Naive thymus-derived CD8-positive, alpha-beta T cell (primary cell): ENCODE measurements around the gene ABCA7. TPM values are rescaled to one million over a fixed set of nuclear protein-coding genes. Genes with fewer than 3 reads are reported as not detected.

Experiments
- ATAC-seq, 2 donors: fragments of 150-1000 bp; cut with Tn5 transposase in 1 of 2; sonication (Bioruptor Pico), chemical (Tn5 transposase) in 1 of 2; 1 replicate in 1 of 2; 2 replicates in 1 of 2; pipeline ENCODE4 v1.10.0; 2021; ENCODE audit warnings: mild to moderate bottlenecking in 2 of 2, moderate library complexity in 2 of 2
- POLR2A ChIA-PET: fragments of 350-600 bp; sonication (Branson Sonifier 250); formaldehyde crosslinking; loops from one replicate; lab custom pipeline; 2021; ENCODE audit warnings: antibody characterized with exemption; lab: Charles Lee
- DNase-seq, 10 donors: peaks; one replicate each; pipeline versions ENCODE4 v3.0.0 to v3.0.0-alpha.2; 2020 to 2022
- H3K27ac Mint-ChIP-seq, 10 donors: one replicate each; pipeline ENCODE4 v1.8.0; 2020 to 2022; ENCODE audit warnings: mild to moderate bottlenecking in 10 of 10, mixed read lengths in 10 of 10, moderate library complexity in 4 of 10, inconsistent platforms in 1 of 10
- H3K27me3 Mint-ChIP-seq, 5 donors: one replicate each; pipeline ENCODE4 v1.8.0; 2021 to 2022; ENCODE audit warnings: mixed read lengths in 5 of 5
- H3K36me3 Mint-ChIP-seq, 3 donors: one replicate each; pipeline ENCODE4 v1.8.0; 2020 to 2022; ENCODE audit warnings: mixed read lengths in 3 of 3, mild to moderate bottlenecking in 2 of 3, inconsistent platforms in 1 of 3
- H3K4me1 Mint-ChIP-seq, 4 donors: one replicate each; pipeline ENCODE4 v1.8.0; 2021 to 2022; ENCODE audit warnings: mixed read lengths in 4 of 4
- H3K4me3 Mint-ChIP-seq, 10 donors: one replicate each; pipeline ENCODE4 v1.8.0; 2020 to 2022; ENCODE audit warnings: mild to moderate bottlenecking in 10 of 10, mixed read lengths in 10 of 10, moderate library complexity in 6 of 10, inconsistent platforms in 1 of 10
- H3K9me3 Mint-ChIP-seq, 9 donors: one replicate each; pipeline ENCODE4 v1.8.0; 2020 to 2022; ENCODE audit warnings: mixed read lengths in 9 of 9, mild to moderate bottlenecking in 3 of 9, inconsistent platforms in 1 of 9, moderate library complexity in 1 of 9
- polyA plus RNA-seq, 3 donors: library from polyadenylated mRNA; unstranded; fragments of 300-500 nt; fragmentation: Illumina TruSeq; gene quantifications; one replicate each; pipeline ENCODE4 v1.2.3, GENCODE V29; 2021
- total RNA-seq, 8 experiments: library from RNA in 2 of 8; stranded (reverse) in 2 of 8; gene quantifications; one replicate each; pipeline ENCODE4 v1.2.3 and lab custom pipeline; 2021 to 2026

The ABCA7 gene
- total and polyA plus RNA-seq, 5 experiments from 2014 or later = 4.2 to 232 (median 14.4) TPM

DNA sequence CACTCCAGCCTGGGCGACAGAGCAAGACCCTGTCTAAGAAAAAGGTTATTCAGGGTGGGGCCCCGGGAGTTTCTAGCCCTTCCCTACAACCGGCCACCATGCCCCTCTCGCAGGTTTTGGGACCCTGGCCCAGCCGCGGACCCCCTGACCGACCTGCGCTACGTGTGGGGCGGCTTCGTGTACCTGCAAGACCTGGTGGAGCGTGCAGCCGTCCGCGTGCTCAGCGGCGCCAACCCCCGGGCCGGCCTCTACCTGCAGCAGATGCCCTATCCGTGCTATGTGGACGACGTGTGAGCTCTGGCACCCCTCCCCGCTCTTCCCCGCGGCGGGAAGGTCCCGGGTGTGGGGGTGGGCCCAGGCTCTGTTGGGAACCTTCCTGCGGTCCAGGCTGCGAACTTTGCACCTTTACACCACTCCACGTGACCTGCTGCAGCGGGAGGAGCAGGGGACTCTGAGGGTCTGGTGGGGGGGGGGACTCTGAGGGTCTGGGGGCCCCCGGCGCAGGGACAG is 6.3 kb downstream of the ABCA7 start:
- Mint-ChIP-seq H3K27ac (no peak overlapping the region), H3K9me3 (no peaks in the 10 kb centered on the region), H3K4me1 (peaks cover 0 to 17% (median 3%) of the 10 kb centered on the region in 4 donors), H3K27me3 (no peaks in the 10 kb centered on the region), H3K4me3 (no peak overlapping the region), H3K36me3 (peaks cover 0 to 29% (median 2%) of the 10 kb centered on the region in 3 donors)
- POLR2A ChIA-PET = interaction anchor here (0.9 to 12.3 kb wide), 8 partner anchors 7 to 41 kb away, joined by 3 to 400 read pairs (median 6); partner anchors contain the start of genes ABCA7, ARHGAP45, CNN2 and RNU6-2
- DNase-seq = no peak
- no peak for ATAC-seq

DNA sequence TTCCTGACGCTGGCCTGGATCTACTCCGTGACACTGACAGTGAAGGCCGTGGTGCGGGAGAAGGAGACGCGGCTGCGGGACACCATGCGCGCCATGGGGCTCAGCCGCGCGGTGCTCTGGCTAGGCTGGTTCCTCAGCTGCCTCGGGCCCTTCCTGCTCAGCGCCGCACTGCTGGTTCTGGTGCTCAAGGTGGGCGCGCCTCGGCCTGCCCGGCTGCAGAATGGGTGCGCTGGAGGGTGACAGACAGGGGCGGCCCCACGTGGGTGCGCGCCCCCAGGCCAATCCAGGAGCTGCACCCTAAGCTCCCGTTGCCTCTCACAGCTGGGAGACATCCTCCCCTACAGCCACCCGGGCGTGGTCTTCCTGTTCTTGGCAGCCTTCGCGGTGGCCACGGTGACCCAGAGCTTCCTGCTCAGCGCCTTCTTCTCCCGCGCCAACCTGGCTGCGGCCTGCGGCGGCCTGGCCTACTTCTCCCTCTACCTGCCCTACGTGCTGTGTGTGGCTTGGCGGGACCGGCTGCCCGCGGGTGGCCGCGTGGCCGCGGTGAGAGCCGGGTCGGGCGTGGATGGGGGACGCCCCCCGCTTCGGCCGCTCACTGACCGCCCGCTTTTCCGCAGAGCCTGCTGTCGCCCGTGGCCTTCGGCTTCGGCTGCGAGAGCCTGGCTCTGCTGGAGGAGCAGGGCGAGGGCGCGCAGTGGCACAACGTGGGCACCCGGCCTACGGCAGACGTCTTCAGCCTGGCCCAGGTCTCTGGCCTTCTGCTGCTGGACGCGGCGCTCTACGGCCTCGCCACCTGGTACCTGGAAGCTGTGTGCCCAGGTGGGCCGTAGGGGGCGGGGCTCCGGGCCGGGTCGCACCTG is 7.2 kb downstream of the ABCA7 start:
- H3K27ac Mint-ChIP-seq = peak overlapping the region in 2 of 10 donors; percentile 22 to 40
- no peak for DNase-seq
- ATAC-seq = no peak
- H3K27me3 Mint-ChIP-seq = no peaks in the 10 kb centered on the region
- no peaks in the 10 kb centered on the region for H3K9me3 Mint-ChIP-seq
- H3K36me3 Mint-ChIP-seq = peaks cover 0 to 29% (median 2%) of the 10 kb centered on the region in 3 donors
- H3K4me1 Mint-ChIP-seq = peaks cover 2 to 17% (median 3%) of the 10 kb centered on the region in 4 donors
- no peak overlapping the region for H3K4me3 Mint-ChIP-seq
- POLR2A ChIA-PET = interaction anchor here (1.0 to 12.3 kb wide), 10 partner anchors 8 to 47 kb away, joined by 3 to 400 read pairs (median 11); partner anchors contain the start of genes ABCA7, ARHGAP45, CNN2 and RNU6-2

DNA sequence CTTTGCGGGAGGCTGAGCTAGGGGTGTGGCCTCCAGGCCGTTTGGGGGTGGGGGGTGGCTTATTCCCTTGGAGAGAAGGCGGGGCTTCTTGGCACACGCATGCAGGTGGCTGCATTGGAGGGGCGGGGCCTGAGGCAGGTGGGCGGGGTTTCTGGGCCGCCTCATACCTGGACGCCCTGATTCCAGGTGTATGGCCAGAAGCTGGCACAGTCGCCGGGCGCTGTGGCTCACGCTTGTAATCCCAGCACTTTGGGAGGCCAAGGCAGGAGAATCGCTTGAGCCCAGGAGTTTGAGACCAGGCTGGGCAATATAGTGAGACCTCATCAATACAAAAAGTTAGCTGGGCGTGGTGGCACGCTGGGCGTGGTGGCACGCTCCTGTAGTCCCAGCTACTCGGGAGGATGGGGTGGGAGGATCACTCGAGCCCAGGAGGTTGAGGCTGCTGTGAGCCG is 7.8 kb downstream of the ABCA7 start:
- H3K9me3 Mint-ChIP-seq = no peaks in the 10 kb centered on the region
- no peaks in the 10 kb centered on the region for H3K27me3 Mint-ChIP-seq
- peaks cover 2 to 14% (median 3%) of the 10 kb centered on the region in 4 donors for H3K4me1 Mint-ChIP-seq
- DNase-seq = no peak
- H3K27ac Mint-ChIP-seq = no peak overlapping the region
- peaks cover 0 to 26% (median 2%) of the 10 kb centered on the region in 3 donors for H3K36me3 Mint-ChIP-seq
- POLR2A ChIA-PET = interaction anchor here (0.7 to 6.4 kb wide), 13 partner anchors 8 to 159 kb away, joined by 3 to 43 read pairs (median 5); partner anchors contain the start of genes ABCA7, ARHGAP45 and CNN2
- H3K4me3 Mint-ChIP-seq = no peak overlapping the region
- no peak for ATAC-seq

DNA sequence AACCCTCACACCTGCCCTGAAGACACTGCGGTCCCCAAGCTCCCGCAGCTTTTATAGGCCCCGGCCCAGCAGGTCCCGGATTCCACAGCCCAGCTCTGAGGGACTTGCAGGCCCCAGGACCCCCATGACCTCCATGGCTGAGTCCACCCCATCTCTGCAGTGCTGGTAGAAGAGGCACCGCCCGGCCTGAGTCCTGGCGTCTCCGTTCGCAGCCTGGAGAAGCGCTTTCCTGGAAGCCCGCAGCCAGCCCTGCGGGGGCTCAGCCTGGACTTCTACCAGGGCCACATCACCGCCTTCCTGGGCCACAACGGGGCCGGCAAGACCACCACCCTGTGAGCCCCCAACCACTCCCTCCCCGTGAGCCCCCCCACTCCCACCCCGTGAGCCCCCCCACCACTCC is 9.2 kb downstream of the ABCA7 start:
- Mint-ChIP-seq H3K9me3 (peaks cover 0 to 3% (median 0%) of the 10 kb centered on the region in 9 donors), H3K27me3 (no peaks in the 10 kb centered on the region), H3K4me3 (no peak overlapping the region), H3K36me3 (peaks cover 0 to 24% (median 2%) of the 10 kb centered on the region in 3 donors), H3K4me1 (peaks cover 2 to 14% (median 4%) of the 10 kb centered on the region in 4 donors), H3K27ac (no peak overlapping the region)
- ATAC-seq (no peak), DNase-seq (no peak)
- POLR2A ChIA-PET = interaction anchor here (0.5 to 6.4 kb wide), 10 partner anchors 8 to 67 kb away, joined by 3 to 43 read pairs (median 4); partner anchors contain the start of genes ABCA7, ARHGAP45, CNN2 and RNU6-2

DNA sequence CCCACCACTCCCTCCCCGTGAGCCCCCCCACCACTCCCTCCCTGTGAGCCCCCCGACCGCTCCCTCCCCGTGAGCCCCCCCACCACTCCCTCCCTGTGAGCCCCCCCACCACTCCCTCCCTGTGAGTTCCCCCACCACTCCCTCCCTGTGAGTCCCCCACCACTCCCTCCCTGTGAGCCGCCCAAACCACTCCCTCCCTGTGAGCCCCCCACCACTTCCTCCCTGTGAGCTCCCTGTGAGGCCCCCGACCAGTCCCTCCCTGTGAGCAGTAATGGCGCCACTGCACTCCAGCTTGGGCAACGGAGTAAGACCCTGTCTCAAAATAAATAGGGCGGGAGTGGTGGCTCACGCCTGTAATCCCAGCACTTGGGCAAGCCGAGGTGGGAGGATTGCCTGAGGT is 9.9 kb downstream of the ABCA7 start:
- H3K4me1 Mint-ChIP-seq = peaks cover 2 to 14% (median 4%) of the 10 kb centered on the region in 4 donors
- peak overlapping the region in 2 of 10 donors; percentile 3 to 67 for H3K27ac Mint-ChIP-seq
- H3K4me3 Mint-ChIP-seq = no peak overlapping the region
- peaks cover 0 to 18% (median 5%) of the 10 kb centered on the region in 3 donors for H3K36me3 Mint-ChIP-seq
- DNase-seq = no peak
- POLR2A ChIA-PET = interaction anchor here (0.5 to 6.4 kb wide), 6 partner anchors 10 to 66 kb away, joined by 3 to 43 read pairs (median 4); partner anchors contain the start of genes ABCA7 and ARHGAP45
- no peak for ATAC-seq
- no peaks in the 10 kb centered on the region for H3K27me3 Mint-ChIP-seq
- H3K9me3 Mint-ChIP-seq = peaks cover 0 to 3% (median 0%) of the 10 kb centered on the region in 9 donors

DNA sequence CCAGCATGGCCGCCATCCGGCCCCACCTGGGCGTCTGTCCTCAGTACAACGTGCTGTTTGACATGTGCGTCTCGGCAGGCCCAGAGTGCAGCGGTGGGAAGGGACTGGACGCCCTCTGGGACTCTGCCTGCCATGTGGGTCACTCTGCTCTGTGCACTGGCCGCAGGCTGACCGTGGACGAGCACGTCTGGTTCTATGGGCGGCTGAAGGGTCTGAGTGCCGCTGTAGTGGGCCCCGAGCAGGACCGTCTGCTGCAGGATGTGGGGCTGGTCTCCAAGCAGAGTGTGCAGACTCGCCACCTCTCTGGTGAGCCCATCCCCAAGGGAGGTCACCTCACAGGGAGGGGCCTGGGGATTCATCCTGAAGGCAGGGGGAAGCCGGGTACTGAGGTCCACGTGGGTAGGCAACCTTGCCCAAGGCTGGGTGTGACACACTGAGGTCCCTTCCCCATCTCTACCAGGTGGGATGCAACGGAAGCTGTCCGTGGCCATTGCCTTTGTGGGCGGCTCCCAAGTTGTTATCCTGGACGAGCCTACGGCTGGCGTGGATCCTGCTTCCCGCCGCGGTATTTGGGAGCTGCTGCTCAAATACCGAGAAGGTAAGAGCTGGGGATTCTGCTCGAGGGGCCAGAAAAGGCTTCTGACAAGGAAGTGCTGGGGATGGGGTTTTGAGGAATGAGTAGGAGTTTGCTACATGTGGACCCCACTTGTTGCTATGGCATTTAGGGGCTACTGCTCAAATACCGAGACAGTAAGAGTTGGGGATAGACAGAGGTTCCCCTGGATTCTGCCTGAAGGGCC is 11.3 kb downstream of the ABCA7 start:
- Mint-ChIP-seq H3K4me3 (no peak overlapping the region), H3K27me3 (no peaks in the 10 kb centered on the region), H3K36me3 (peaks cover 0 to 19% (median 7%) of the 10 kb centered on the region in 3 donors), H3K27ac (peak overlapping the region in 3 of 10 donors; percentile 43 to 77 (median 69)), H3K9me3 (peaks cover 0 to 9% (median 0%) of the 10 kb centered on the region in 9 donors), H3K4me1 (peaks cover 2 to 13% (median 3%) of the 10 kb centered on the region in 4 donors)
- ATAC-seq (no peak), DNase-seq (no peak)
- POLR2A ChIA-PET = interaction anchor here (0.9 to 8.4 kb wide), 6 partner anchors 9 to 141 kb away, joined by 3 to 173 read pairs (median 17); partner anchors contain the start of genes ABCA7, ARHGAP45 and CNN2

DNA sequence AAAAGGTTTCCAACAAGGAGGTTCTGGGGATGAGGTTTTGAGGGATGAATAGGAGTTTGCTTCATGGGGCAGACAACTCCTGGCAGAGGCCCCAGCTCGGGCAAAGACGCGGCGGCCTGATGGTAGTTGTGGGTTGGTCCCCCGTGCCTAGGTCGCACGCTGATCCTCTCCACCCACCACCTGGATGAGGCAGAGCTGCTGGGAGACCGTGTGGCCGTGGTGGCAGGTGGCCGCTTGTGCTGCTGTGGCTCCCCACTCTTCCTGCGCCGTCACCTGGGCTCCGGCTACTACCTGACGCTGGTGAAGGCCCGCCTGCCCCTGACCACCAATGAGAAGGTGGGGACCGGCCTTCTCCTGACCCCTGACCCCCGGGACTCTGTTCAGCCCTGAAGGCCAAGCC is 11.9 kb downstream of the ABCA7 start:
- POLR2A ChIA-PET = interaction anchor here (1.0 to 8.4 kb wide), 4 partner anchors 12 to 31 kb away, joined by 3 to 173 read pairs (median 37); partner anchors contain the start of genes ABCA7, ARHGAP45 and CNN2
- no peaks in the 10 kb centered on the region for H3K27me3 Mint-ChIP-seq

DNA sequence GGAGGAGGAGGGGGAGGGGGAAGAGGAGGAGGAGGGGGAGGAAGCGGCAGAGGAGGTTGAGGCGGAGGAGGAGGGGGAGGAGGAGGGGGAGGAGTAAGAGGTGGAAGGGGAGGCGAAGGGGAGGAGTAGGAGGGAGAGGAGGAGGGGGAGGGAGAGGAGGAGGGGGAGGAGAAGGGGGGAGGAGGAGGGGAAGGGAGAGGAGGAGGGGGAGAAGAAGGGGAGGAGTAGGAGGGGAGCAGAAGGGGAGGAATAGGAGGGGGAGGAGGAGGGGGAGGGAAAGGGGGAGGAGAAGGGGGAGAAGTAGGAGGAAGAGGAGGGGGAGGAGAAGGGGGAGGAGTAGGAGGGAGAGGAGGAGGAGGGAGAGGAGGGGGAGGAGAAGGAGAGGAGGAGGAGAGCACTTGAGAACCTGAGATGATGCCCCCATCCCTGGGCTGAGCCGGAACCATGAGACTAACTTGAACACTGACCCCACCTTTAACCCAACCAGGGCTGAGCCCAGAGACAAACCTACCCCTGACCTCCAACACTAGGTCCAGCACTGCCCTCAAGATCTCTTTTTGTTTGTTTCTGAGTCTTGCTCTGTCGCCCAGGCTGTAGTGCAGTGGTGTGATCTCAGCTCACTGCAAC is 12.6 kb downstream of the ABCA7 start:
- Mint-ChIP-seq H3K27me3 (no peaks in the 10 kb centered on the region), H3K9me3 (peaks cover 0 to 21% (median 12%) of the 10 kb centered on the region in 9 donors), H3K36me3 (peaks cover 11 to 28% (median 20%) of the 10 kb centered on the region in 3 donors), H3K4me3 (no peak overlapping the region), H3K4me1 (peaks cover 7 to 24% (median 14%) of the 10 kb centered on the region in 4 donors), H3K27ac (peak overlapping the region in 3 of 10 donors; percentile 48 to 77 (median 55))
- ATAC-seq (peak in 1 of 2 donors; percentile 14), DNase-seq (no peak)
- POLR2A ChIA-PET = interaction anchor here (4.8 to 8.4 kb wide), 4 partner anchors 13 to 30 kb away, joined by 31 to 173 read pairs (median 58); partner anchors contain the start of genes ABCA7 and ARHGAP45

More for the DNA sequence above, 11.9 kb downstream of the ABCA7 start:
- Mint-ChIP-seq H3K4me3 (no peak overlapping the region), H3K9me3 (peaks cover 0 to 15% (median 5%) of the 10 kb centered on the region in 9 donors), H3K36me3 (peaks cover 6 to 23% (median 13%) of the 10 kb centered on the region in 3 donors), H3K27ac (peak overlapping the region in 2 of 10 donors; percentile 43 to 77), H3K4me1 (peaks cover 2 to 18% (median 8%) of the 10 kb centered on the region in 4 donors)
- DNase-seq = peak in 1 of 10 donors; percentile 5
- ATAC-seq = no peak

DNA sequence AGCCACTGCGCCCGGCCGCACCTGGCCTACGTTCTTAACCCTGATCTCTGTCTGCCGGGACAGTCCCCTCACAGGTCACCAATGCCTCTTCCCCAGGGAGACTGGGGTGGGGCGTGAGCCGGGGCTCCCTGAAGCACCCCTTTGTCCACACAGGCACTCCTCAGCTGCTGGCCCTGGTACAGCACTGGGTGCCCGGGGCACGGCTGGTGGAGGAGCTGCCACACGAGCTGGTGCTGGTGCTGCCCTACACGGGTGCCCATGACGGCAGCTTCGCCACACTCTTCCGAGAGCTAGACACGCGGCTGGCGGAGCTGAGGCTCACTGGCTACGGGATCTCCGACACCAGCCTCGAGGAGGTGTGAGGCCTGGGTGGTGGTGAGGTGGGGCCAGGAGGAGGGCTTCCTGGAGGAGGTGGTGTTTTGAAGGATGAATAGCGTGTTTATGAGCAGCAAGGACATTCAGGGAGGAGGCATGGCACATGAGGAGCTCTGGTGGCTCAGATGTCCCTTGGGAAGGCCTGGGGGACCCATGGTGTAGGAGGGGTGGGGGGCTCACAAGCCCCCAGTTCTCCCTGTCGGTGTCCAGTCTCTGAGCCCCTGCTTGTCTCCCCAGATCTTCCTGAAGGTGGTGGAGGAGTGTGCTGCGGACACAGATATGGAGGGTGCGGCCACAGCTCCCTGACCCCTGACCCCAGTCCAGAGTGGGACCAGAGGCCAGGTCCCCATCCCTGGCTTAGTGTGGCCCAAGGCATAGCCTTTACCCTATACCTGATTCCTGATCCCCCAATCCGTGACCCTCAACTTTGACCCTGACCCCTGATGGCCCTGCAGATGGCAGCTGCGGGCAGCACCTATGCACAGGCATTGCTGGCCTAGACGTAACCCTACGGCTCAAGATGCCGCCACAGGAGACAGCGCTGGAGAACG is 13.5 kb downstream of the ABCA7 start:
- no peak overlapping the region for H3K4me3 Mint-ChIP-seq
- H3K27ac Mint-ChIP-seq = peak overlapping the region in 4 of 10 donors; percentile 20 to 77 (median 52)
- peaks cover 14 to 38% (median 30%) of the 10 kb centered on the region in 3 donors for H3K36me3 Mint-ChIP-seq
- H3K27me3 Mint-ChIP-seq = no peaks in the 10 kb centered on the region
- POLR2A ChIA-PET = interaction anchor here (1.2 to 8.4 kb wide), 7 partner anchors 12 to 216 kb away, joined by 3 to 173 read pairs (median 4); partner anchors contain the start of genes ABCA7, ARHGAP45, CIRBP and CNN2
- ATAC-seq = no peak
- DNase-seq = no peak
- peaks cover 0 to 30% (median 17%) of the 10 kb centered on the region in 9 donors for H3K9me3 Mint-ChIP-seq
- H3K4me1 Mint-ChIP-seq = peaks cover 16 to 34% (median 22%) of the 10 kb centered on the region in 4 donors
